ENCODE results near the gene AOX1.

The AOX1 gene

GRCh38 chr2:200674837-200675236 is 89.0 kb downstream of the AOX1 start:
- intact Hi-C loops (cut with DNase I; ENCODE audit: low total_unique reads) = no loop called here

GRCh38 chr2:200677171-200677570 is 91.4 kb downstream of the AOX1 start:
- Histone ChIP-seq H3K36me3 (no peaks in the 10 kb centered on the region), H3K4me1 (peaks cover 0 to 23% (median 6%) of the 10 kb centered on the region in 4 donors), H3K9me3 (no peaks in the 10 kb centered on the region), H3K27ac (no peak overlapping the region), H3K4me3 (no peak overlapping the region), H3K27me3 (no peaks in the 10 kb centered on the region)
- intact Hi-C loops (cut with DNase I; ENCODE audit: low total_unique reads) = no loop called here
- no peak for DNase-seq
- no peak for TF ChIP-seq CTCF (IDR thresholded peaks at IDR 0.05)

More at GRCh38 chr2:200674837-200675236, 89.0 kb downstream of the AOX1 start:
- Histone ChIP-seq H3K36me3 (peaks cover 0 to 8% (median 0%) of the 10 kb centered on the region in 3 donors), H3K9me3 (no peaks in the 10 kb centered on the region), H3K4me3 (no peak overlapping the region), H3K27ac (no peak overlapping the region), H3K4me1 (peaks cover 0 to 20% (median 6%) of the 10 kb centered on the region in 4 donors), H3K27me3 (no peaks in the 10 kb centered on the region)
- no peak for DNase-seq
- TF ChIP-seq CTCF (IDR thresholded peaks at IDR 0.05) = no peak

- TF ChIP-seq CTCF (IDR thresholded peaks at IDR 0.05) = no peak
- H3K4me1 ChIP-seq = peaks cover 0 to 23% (median 6%) of the 10 kb centered on the region in 4 donors
- DNase-seq = peak; percentile 63 to 69
- no peaks in the 10 kb centered on the region for H3K9me3 ChIP-seq
- H3K4me3 ChIP-seq = no peak overlapping the region
- no peaks in the 10 kb centered on the region for H3K36me3 ChIP-seq
- H3K27ac ChIP-seq = no peak overlapping the region
- H3K27me3 ChIP-seq = no peaks in the 10 kb centered on the region
- intact Hi-C loops (cut with DNase I; ENCODE audit: low total_unique reads) = no loop called here
Observed at GRCh38 chr2:200677721-200678532, 92.1 kb downstream of the AOX1 start.

- TF ChIP-seq CTCF (IDR thresholded peaks at IDR 0.05) = no peak
Observed at GRCh38 chr2:200679127-200679526, 93.3 kb downstream of the AOX1 start.

GRCh38 chr2:200679535-200679934 is 93.7 kb downstream of the AOX1 start:
- Histone ChIP-seq H3K4me1 (peaks cover 0 to 23% (median 6%) of the 10 kb centered on the region in 4 donors), H3K36me3 (no peaks in the 10 kb centered on the region), H3K27ac (no peak overlapping the region), H3K4me3 (no peak overlapping the region), H3K27me3 (no peaks in the 10 kb centered on the region), H3K9me3 (no peaks in the 10 kb centered on the region)
- no peak for DNase-seq
- no peak for TF ChIP-seq CTCF (IDR thresholded peaks at IDR 0.05)
- intact Hi-C loops (cut with DNase I; ENCODE audit: low total_unique reads) = no loop called here

More at GRCh38 chr2:200679127-200679526, 93.3 kb downstream of the AOX1 start:
- peaks cover 0 to 23% (median 6%) of the 10 kb centered on the region in 4 donors for H3K4me1 ChIP-seq
- H3K4me3 ChIP-seq = no peak overlapping the region
- no peaks in the 10 kb centered on the region for H3K9me3 ChIP-seq
- H3K36me3 ChIP-seq = no peaks in the 10 kb centered on the region
- no peaks in the 10 kb centered on the region for H3K27me3 ChIP-seq
- no peak for DNase-seq
- no peak overlapping the region for H3K27ac ChIP-seq
- intact Hi-C loops (cut with DNase I; ENCODE audit: low total_unique reads) = no loop called here
